Measurements from ENCODE around the gene RBM12.

RBM12 gene

DNA sequence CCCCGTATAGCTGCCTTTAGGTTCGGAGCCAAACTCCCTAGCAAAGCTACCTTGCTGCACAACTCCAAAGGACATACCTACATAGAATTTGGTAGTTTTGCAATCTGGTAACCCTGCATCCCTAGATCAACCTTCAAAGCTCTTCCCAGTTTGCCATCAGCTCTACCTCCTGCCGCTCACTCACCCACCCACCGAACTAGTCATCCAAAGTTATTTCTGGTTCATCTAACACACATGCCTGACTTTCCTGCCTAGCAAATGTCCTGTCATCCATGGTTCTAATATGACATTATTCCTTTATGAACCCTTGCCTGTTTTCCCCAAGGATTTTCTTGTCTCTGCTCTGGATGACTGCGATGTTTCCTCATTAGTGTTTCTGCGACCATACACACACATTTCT lies 27.4 kb downstream of the RBM12 start:
- H4K20me1 ChIP-seq (ENCODE audit: insufficient read depth, low read length) = no peaks in the 10 kb centered on the region
- H3K4me2 ChIP-seq (ENCODE audit: low read length) = no peak overlapping the region
- peaks cover 12% of the 10 kb centered on the region; the same call in 1 of the 2 replicates for H3K36me3 ChIP-seq (ENCODE audit: insufficient read depth, low read length)
- no peaks in the 10 kb centered on the region for H3K4me1 ChIP-seq (ENCODE audit: insufficient read depth, low read length, severe bottlenecking)
- no peak overlapping the region for H3K9ac ChIP-seq (ENCODE audit: low read length)
- H3K27me3 ChIP-seq (ENCODE audit: insufficient read depth, low read length) = no peaks in the 10 kb centered on the region
- H3K79me2 ChIP-seq (ENCODE audit: insufficient read depth, low read length) = peaks cover 27% of the 10 kb centered on the region
- no peaks in the 10 kb centered on the region for H3K9me2 ChIP-seq (ENCODE audit: low read depth, low read length)
- no peaks in the 10 kb centered on the region for H3K9me3 ChIP-seq (ENCODE audit: low read length)
- no peaks in the 10 kb centered on the region for H3F3A ChIP-seq (ENCODE audit: insufficient read depth, low read length)
- H2AFZ ChIP-seq (ENCODE audit: low read length) = no peak overlapping the region
- H3K4me3 ChIP-seq (ENCODE audit: low read depth, low read length, poor library complexity, severe bottlenecking) = no peak overlapping the region
- no peak overlapping the region for H3K27ac ChIP-seq (ENCODE audit: low read depth, low read length, poor library complexity, severe bottlenecking)
- TF ChIP-seq, protein P1, sequence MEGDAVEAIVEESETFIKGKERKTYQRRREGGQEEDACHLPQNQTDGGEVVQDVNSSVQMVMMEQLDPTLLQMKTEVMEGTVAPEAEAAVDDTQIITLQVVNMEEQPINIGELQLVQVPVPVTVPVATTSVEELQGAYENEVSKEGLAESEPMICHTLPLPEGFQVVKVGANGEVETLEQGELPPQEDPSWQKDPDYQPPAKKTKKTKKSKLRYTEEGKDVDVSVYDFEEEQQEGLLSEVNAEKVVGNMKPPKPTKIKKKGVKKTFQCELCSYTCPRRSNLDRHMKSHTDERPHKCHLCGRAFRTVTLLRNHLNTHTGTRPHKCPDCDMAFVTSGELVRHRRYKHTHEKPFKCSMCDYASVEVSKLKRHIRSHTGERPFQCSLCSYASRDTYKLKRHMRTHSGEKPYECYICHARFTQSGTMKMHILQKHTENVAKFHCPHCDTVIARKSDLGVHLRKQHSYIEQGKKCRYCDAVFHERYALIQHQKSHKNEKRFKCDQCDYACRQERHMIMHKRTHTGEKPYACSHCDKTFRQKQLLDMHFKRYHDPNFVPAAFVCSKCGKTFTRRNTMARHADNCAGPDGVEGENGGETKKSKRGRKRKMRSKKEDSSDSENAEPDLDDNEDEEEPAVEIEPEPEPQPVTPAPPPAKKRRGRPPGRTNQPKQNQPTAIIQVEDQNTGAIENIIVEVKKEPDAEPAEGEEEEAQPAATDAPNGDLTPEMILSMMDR (IDR thresholded peaks at IDR 0.05; ENCODE audit: low read length) = no peak
- TF ChIP-seq EZH2 (IDR thresholded peaks at IDR 0.05; ENCODE audit: borderline replicate concordance, low read length) = no peak

DNA sequence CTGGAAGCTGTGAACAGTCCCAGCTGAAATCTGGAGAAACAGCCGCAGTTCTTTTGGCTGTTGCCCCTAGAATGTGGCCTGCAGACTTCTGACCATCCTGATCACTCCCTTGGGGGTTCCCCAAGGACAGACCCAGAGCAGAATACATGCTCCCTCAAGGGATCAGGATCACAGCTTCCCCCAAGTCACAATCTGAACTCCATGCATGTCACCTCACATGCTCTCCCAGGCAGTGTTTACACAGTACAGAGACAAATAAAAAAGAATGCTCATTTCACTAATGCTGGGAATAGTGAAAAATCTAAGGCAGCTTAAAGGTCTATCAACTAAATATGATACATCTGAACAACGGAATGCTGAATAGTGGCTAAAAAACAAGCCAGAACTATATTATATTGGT lies 28.6 kb downstream of the RBM12 start:
- Histone ChIP-seq H3K4me2 (ENCODE audit: low read length) (no peak overlapping the region), H3K36me3 (ENCODE audit: insufficient read depth, low read length) (peaks cover 19% of the 10 kb centered on the region; the same call in 1 of the 2 replicates), H3K27ac (ENCODE audit: low read depth, low read length, poor library complexity, severe bottlenecking) (no peak overlapping the region), H3K9me2 (ENCODE audit: low read depth, low read length) (no peaks in the 10 kb centered on the region), H3K9me3 (ENCODE audit: low read length) (no peaks in the 10 kb centered on the region), H3K27me3 (ENCODE audit: insufficient read depth, low read length) (no peaks in the 10 kb centered on the region), H3K79me2 (ENCODE audit: insufficient read depth, low read length) (peaks cover 25% of the 10 kb centered on the region), H3K9ac (ENCODE audit: low read length) (no peak overlapping the region), H4K20me1 (ENCODE audit: insufficient read depth, low read length) (no peaks in the 10 kb centered on the region), H2AFZ (ENCODE audit: low read length) (no peak overlapping the region), H3K4me1 (ENCODE audit: insufficient read depth, low read length, severe bottlenecking) (no peaks in the 10 kb centered on the region), H3K4me3 (ENCODE audit: low read depth, low read length, poor library complexity, severe bottlenecking) (no peak overlapping the region), H3F3A (ENCODE audit: insufficient read depth, low read length) (no peaks in the 10 kb centered on the region)
- TF ChIP-seq EZH2 (IDR thresholded peaks at IDR 0.05; ENCODE audit: borderline replicate concordance, low read length) = no peak
- TF ChIP-seq, protein P1 (IDR thresholded peaks at IDR 0.05; ENCODE audit: low read length) = no peak

DNA sequence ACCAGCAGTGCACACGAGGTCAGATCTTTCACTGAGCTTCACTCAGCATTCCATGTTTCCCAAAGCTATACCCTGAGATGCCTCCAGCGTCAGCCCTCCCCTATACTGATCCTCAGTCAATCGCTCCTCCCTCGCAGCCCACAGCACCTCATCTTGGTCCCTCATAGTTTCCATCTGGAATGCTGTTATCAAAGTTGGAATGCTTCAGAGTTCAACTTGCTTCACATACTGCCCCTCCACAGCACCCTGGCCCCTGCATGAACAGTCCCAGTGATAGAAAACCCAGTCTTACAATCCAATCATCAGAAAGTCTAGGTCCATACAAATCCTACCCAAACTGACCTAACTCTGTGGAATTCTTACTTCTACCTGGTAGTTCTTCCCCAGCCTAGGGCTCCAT lies 29.0 kb downstream of the RBM12 start:
- H3K9me2 ChIP-seq (ENCODE audit: low read depth, low read length) = no peaks in the 10 kb centered on the region
- peaks cover 23% of the 10 kb centered on the region; the same call in 1 of the 2 replicates for H3K36me3 ChIP-seq (ENCODE audit: insufficient read depth, low read length)
- H4K20me1 ChIP-seq (ENCODE audit: insufficient read depth, low read length) = no peaks in the 10 kb centered on the region
- H3K9ac ChIP-seq (ENCODE audit: low read length) = no peak overlapping the region
- H3K9me3 ChIP-seq (ENCODE audit: low read length) = no peaks in the 10 kb centered on the region
- no peaks in the 10 kb centered on the region for H3F3A ChIP-seq (ENCODE audit: insufficient read depth, low read length)
- H3K27ac ChIP-seq (ENCODE audit: low read depth, low read length, poor library complexity, severe bottlenecking) = no peak overlapping the region
- H3K4me3 ChIP-seq (ENCODE audit: low read depth, low read length, poor library complexity, severe bottlenecking) = no peak overlapping the region
- peaks cover 25% of the 10 kb centered on the region for H3K79me2 ChIP-seq (ENCODE audit: insufficient read depth, low read length)
- H3K27me3 ChIP-seq (ENCODE audit: insufficient read depth, low read length) = no peaks in the 10 kb centered on the region
- no peak for TF ChIP-seq EZH2 (IDR thresholded peaks at IDR 0.05; ENCODE audit: borderline replicate concordance, low read length)
- TF ChIP-seq, protein P1 (IDR thresholded peaks at IDR 0.05; ENCODE audit: low read length) = no peak
- no peaks in the 10 kb centered on the region for H3K4me1 ChIP-seq (ENCODE audit: insufficient read depth, low read length, severe bottlenecking)
- H2AFZ ChIP-seq (ENCODE audit: low read length) = no peak overlapping the region
- H3K4me2 ChIP-seq (ENCODE audit: low read length) = no peak overlapping the region
